H1 (cell line): Measurements from ENCODE around the gene LRTM2. TPM values are rescaled to one million over a fixed set of nuclear protein-coding genes. Genes with fewer than 3 reads are reported as not detected.
A peak's percentile ranks its signal among the peaks of the same experiment; 100 is the strongest.

Experiments used
- CTCF ChIA-PET: fragments of 300-600 bp; sonication (Branson Sonifier 250); formaldehyde crosslinking; loops from one replicate; lab custom pipeline; 2021; ENCODE audit not compliant: partially characterized antibody; lab: Charles Lee
- POLR2A ChIA-PET: fragments of 300-600 bp; sonication (Branson Sonifier 250); formaldehyde crosslinking; loops from one replicate; lab custom pipeline; 2021; ENCODE audit warnings: inconsistent platforms; ENCODE audit not compliant: partially characterized antibody; lab: Charles Lee
- DNase-seq, 2 experiments: peaks; one replicate each; pipeline versions ENCODE4 v3.0.0 to v3.0.0-alpha.2; 2010 to 2022; ENCODE audit warnings: low spot score in 2 of 2, low read depth in 1 of 2, mixed read lengths in 1 of 2
- FAIRE-seq: peaks from 2 replicates; lab custom pipeline; 2011; peaks lifted over from hg19 to GRCh38; lab: Jason Lieb, UNC
- H2AFZ ChIP-seq: 2 replicates; pipeline ENCODE4 v1.8.1; 2012; ENCODE audit warnings: low read length, inconsistent platforms
- H2AK5ac ChIP-seq: 2 replicates; pipeline ENCODE4 v1.6.1; 2013; ENCODE audit warnings: low read depth, low read length
- H2BK120ac ChIP-seq: replicated peaks from 2 replicates; pipeline ENCODE3; 2013; ENCODE audit warnings: low read depth, low read length, inconsistent platforms
- H2BK12ac ChIP-seq: 2 replicates; pipeline ENCODE4 v1.6.1; 2013; ENCODE audit warnings: low read depth, low read length
- H2BK15ac ChIP-seq: 2 replicates; pipeline ENCODE4 v1.6.1; 2013; ENCODE audit warnings: low read length
- H2BK20ac ChIP-seq: 2 replicates; pipeline ENCODE4 v1.6.1; 2013; ENCODE audit warnings: low read length
- H2BK5ac ChIP-seq: 2 replicates; pipeline ENCODE4 v1.6.1; 2013; ENCODE audit warnings: low read depth, low read length
- H3K14ac ChIP-seq: 2 replicates; pipeline ENCODE4 v1.6.1; 2013; ENCODE audit warnings: inconsistent platforms; ENCODE audit not compliant: insufficient read length
- H3K18ac ChIP-seq: 2 replicates; pipeline ENCODE4 v1.6.1; 2013; ENCODE audit warnings: low read length; ENCODE audit errors: extremely low read depth
- H3K23ac ChIP-seq: 2 replicates; pipeline ENCODE4 v1.6.1; 2013; ENCODE audit warnings: inconsistent platforms; ENCODE audit not compliant: insufficient read length
- H3K23me2 ChIP-seq: 2 replicates; pipeline ENCODE4 v1.6.1; 2013; ENCODE audit warnings: low read depth, low read length
- H3K27ac ChIP-seq: 2 replicates; pipeline ENCODE4 v1.6.1; 2011; ENCODE audit warnings: low read depth, low read length, inconsistent platforms
- H3K27me3 ChIP-seq, 4 experiments: replicated peaks in 1 of 4; 1 replicate in 1 of 4; 2 replicates in 3 of 4; pipeline versions ENCODE4 v1.6.1 to v1.8.1; 2011 to 2013; ENCODE audit warnings: low read length in 3 of 4, mild to moderate bottlenecking in 3 of 4, inconsistent platforms in 2 of 4, mixed read lengths in 2 of 4, moderate library complexity in 1 of 4; ENCODE audit not compliant: control insufficient read depth in 3 of 4, insufficient read depth in 3 of 4; ENCODE audit errors: extremely low read depth in 1 of 4
- H3K36me3 ChIP-seq, 4 experiments: 2 replicates each; pipeline versions ENCODE4 v1.6.1 to v1.8.1; 2011 to 2013; ENCODE audit warnings: mild to moderate bottlenecking in 4 of 4, low read length in 3 of 4, moderate library complexity in 2 of 4, control low read depth in 1 of 4, inconsistent platforms in 1 of 4; ENCODE audit not compliant: insufficient read depth in 4 of 4, control insufficient read depth in 2 of 4
- H3K4ac ChIP-seq: replicated peaks from 2 replicates; pipeline ENCODE3; 2013; ENCODE audit warnings: low read length, low read depth, mixed read lengths, inconsistent platforms; ENCODE audit not compliant: insufficient read length
- H3K4me1 ChIP-seq, 4 experiments: replicated peaks in 1 of 4; 1 replicate in 1 of 4; 2 replicates in 3 of 4; pipeline versions ENCODE4 v1.6.1 to v1.8.1; 2011 to 2013; ENCODE audit warnings: low read length in 3 of 4, inconsistent platforms in 2 of 4, mixed read lengths in 1 of 4; ENCODE audit not compliant: insufficient read depth in 4 of 4, control insufficient read depth in 3 of 4
- H3K4me2 ChIP-seq, 2 experiments: 2 replicates each; pipeline versions ENCODE4 v1.6.1 to v1.8.1; 2011 to 2013; ENCODE audit warnings: low read depth in 2 of 2, low read length in 2 of 2, control low read depth in 1 of 2, inconsistent platforms in 1 of 2, mild to moderate bottlenecking in 1 of 2; ENCODE audit not compliant: insufficient read depth in 1 of 2
- H3K4me3 ChIP-seq, 4 experiments: fragments of 200-600, 300-600 bp in 1 of 4; sonication (generic), shearing (Covaris generic), sonication (Bioruptor Twin) in 1 of 4; 2 replicates each; pipeline versions ENCODE4 v1.5.1 to v1.8.1; 2011 to 2016; ENCODE audit warnings: low read length in 4 of 4, low read depth in 3 of 4, control low read depth in 2 of 4, inconsistent platforms in 2 of 4, mild to moderate bottlenecking in 2 of 4, mixed read lengths in 1 of 4, moderate library complexity in 1 of 4; ENCODE audit not compliant: insufficient read depth in 2 of 4; ENCODE audit errors: extremely low read depth in 1 of 4
- H3K56ac ChIP-seq: replicated peaks from 2 replicates; pipeline ENCODE3; 2013; ENCODE audit warnings: low read depth, mild to moderate bottlenecking, mixed read lengths, low read length, inconsistent platforms; ENCODE audit not compliant: insufficient read length
- H3K79me1 ChIP-seq: 2 replicates; pipeline ENCODE4 v1.6.1; 2013; ENCODE audit warnings: low read depth, low read length, control low read depth
- H3K79me2 ChIP-seq, 2 experiments: 2 replicates each; pipeline versions ENCODE4 v1.6.1 to v1.8.1; 2012 to 2013; ENCODE audit warnings: low read length in 2 of 2, mild to moderate bottlenecking in 2 of 2, inconsistent platforms in 1 of 2; ENCODE audit not compliant: insufficient read depth in 2 of 2, control insufficient read depth in 1 of 2
- H3K9ac ChIP-seq, 4 experiments: replicated peaks in 1 of 4; 1 replicate in 1 of 4; 2 replicates in 3 of 4; pipeline versions ENCODE4 v1.6.1 to v1.8.1; 2011 to 2013; ENCODE audit warnings: low read depth in 3 of 4, low read length in 3 of 4, control low read depth in 2 of 4, mild to moderate bottlenecking in 2 of 4, moderate library complexity in 2 of 4, inconsistent platforms in 1 of 4; ENCODE audit errors: extremely low read depth in 1 of 4
- H3K9me3 ChIP-seq, 2 experiments: 2 replicates each; pipeline versions ENCODE4 v1.6.1 to v1.8.1; 2012 to 2013; ENCODE audit warnings: mild to moderate bottlenecking in 2 of 2, moderate library complexity in 2 of 2, control low read depth in 1 of 2, inconsistent platforms in 1 of 2, low read depth in 1 of 2, low read length in 1 of 2, mixed read lengths in 1 of 2; ENCODE audit not compliant: insufficient read depth in 2 of 2
- H4K20me1 ChIP-seq, 2 experiments: replicated peaks in 1 of 2; 2 replicates each; pipeline versions ENCODE3 to v1.8.1; 2011 to 2013; ENCODE audit warnings: inconsistent platforms in 2 of 2, low read length in 2 of 2, mild to moderate bottlenecking in 1 of 2; ENCODE audit not compliant: insufficient read depth in 2 of 2, control insufficient read depth in 1 of 2
- H4K5ac ChIP-seq: 2 replicates; pipeline ENCODE4 v1.6.1; 2013; ENCODE audit warnings: low read length, low read depth, mixed read lengths, inconsistent platforms; ENCODE audit not compliant: insufficient read length
- H4K8ac ChIP-seq: 2 replicates; pipeline ENCODE4 v1.8.0; 2013; ENCODE audit warnings: mild to moderate bottlenecking, moderate library complexity, low read length, inconsistent platforms; ENCODE audit not compliant: insufficient read depth; ENCODE audit errors: extremely low read depth
- H4K91ac ChIP-seq: replicated peaks from 2 replicates; pipeline ENCODE3; 2013; ENCODE audit warnings: low read length, mixed read lengths, inconsistent platforms; ENCODE audit not compliant: insufficient read length
- BACH1 ChIP-seq: IDR thresholded peaks from 2 replicates; pipeline ENCODE4 v1.6.1; 2012; ENCODE audit warnings: low read length, improper control_type of control experiment
- EZH2 ChIP-seq: fragments of 200-600 bp; sonication (generic); IDR thresholded peaks from 2 replicates; pipeline ENCODE4 v1.7.1; 2012; ENCODE audit warnings: low read depth, mild to moderate bottlenecking, moderate library complexity, low read length, inconsistent platforms; ENCODE audit not compliant: severe bottlenecking
- KDM1A ChIP-seq: fragments of 200-600, 300-600 bp; sonication (generic); IDR thresholded peaks from 2 replicates; pipeline ENCODE4 v1.7.1; 2016; ENCODE audit warnings: mild to moderate bottlenecking, low read length, borderline replicate concordance
- SRF ChIP-seq: IDR thresholded peaks from 2 replicates; pipeline ENCODE4 v1.6.1; 2011; ENCODE audit warnings: mild to moderate bottlenecking, low read depth, low read length, moderate library complexity
- TEAD4 ChIP-seq: IDR thresholded peaks from 2 replicates; pipeline ENCODE4 v1.6.1; 2012; ENCODE audit warnings: low read depth, low read length, inconsistent platforms, mixed read lengths
- WGBS, 2 experiments: shearing (Covaris generic) in 1 of 2; methylation state at CpG; one replicate each; pipeline versions ENCODE4 v1.1.6 to v1.1.7; 2013 to 2015; ENCODE audit warnings: low lambda C conversion rate in 2 of 2, mixed read lengths in 2 of 2, inconsistent platforms in 1 of 2, low coverage in 1 of 2, missing lambda C conversion rate in 1 of 2; ENCODE audit not compliant: insufficient replicate concordance in 2 of 2, insufficient coverage in 1 of 2, insufficient read length in 1 of 2; ENCODE audit errors: extremely low coverage in 1 of 2, missing lambda C conversion rate in 1 of 2; 5-methylcytosine and 5-hydroxymethylcytosine counted together
- polyA plus RNA-seq, 7 experiments: library from polyadenylated mRNA; depleted of rRNA in 3 of 7; stranded (reverse) in 5 of 7; unstranded in 2 of 7; fragments of >200 nt in 5 of 7; fragments of 200-250 nt in 2 of 7; gene quantifications; 1 replicate in 5 of 7; 2 replicates in 1 of 7; 4 replicates in 1 of 7; pipeline versions ENCODE4 v1.2.1 to v1.2.3, GENCODE V29; 2011 to 2013; ENCODE audit warnings: missing spikeins in 2 of 7, mixed read lengths in 2 of 7
- total RNA-seq: library from RNA; stranded (reverse); fragmentation: NEBNext Ultra II Directional; extraction: Animal tissue kit (Norgen Biotek cat#: 25700); gene quantifications from 2 replicates; pipeline ENCODE4 v1.2.1, GENCODE V29; 2021
- TF ChIP-seq, protein P1 (sequence below): IDR thresholded peaks from 2 replicates; pipeline ENCODE4 v1.6.1; 2012; ENCODE audit warnings: inconsistent platforms

The LRTM2 gene
- total and polyA plus RNA-seq, 2 of the 8 experiments (the other 6 are each of a cell fraction or from before 2014, with no cell fraction given) = 0.06 TPM; not detected in 1

DNA sequence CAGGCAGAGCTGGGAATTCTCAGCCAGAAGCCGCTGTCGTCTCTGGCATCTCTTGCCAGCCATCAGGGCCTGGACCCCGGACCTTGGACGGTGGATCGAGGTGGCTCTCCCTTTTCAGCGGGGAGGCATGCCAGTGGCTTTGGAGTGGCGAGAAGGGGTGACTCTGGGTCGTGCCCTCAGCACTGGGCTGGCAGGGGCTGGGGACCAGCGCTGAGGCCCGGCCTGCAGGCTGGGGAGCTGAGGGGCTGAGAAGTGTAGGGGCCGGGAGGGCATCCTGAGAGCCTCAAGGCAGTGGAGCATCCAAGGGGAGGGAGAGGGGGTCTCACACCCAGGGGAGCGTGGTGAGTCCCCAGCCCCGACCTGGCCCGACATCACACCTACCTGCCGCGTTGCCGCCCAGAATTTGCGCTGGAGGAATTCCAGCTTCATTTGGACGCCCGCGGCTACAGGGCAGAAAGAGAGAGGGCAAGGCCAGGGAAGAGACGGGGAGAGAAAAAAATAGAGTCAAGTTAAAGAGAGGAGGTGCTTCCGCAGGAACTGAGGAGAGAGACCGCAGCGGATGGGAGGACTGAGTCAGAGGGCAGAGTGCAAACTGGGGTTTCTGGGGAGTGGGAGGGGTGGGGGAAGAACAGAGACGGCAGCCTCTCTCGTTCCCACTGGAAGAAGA lies 9.0 kb upstream of the LRTM2 start:
- peaks cover 0 to 2% of the 10 kb centered on the region in 2 experiments for H4K20me1 ChIP-seq
- H3K23ac ChIP-seq = no peak overlapping the region
- H3K4me2 ChIP-seq = no peak overlapping the region
- H3K36me3 ChIP-seq = no peaks in the 10 kb centered on the region
- H3K9me3 ChIP-seq = no peaks in the 10 kb centered on the region
- no peak overlapping the region for H2BK20ac ChIP-seq
- DNase-seq = no peak
- no peak overlapping the region for H4K5ac ChIP-seq
- H3K27me3 ChIP-seq = no peaks in the 10 kb centered on the region
- peak overlapping the region; percentile 80; the same call in 1 of the 2 replicates for H4K8ac ChIP-seq
- 90% methylated on average over 17 of the region's 27 CpGs; no CpG with 5 or more reads in 1 of the 2 experiments for WGBS, 2 experiments
- no peak overlapping the region for H2BK5ac ChIP-seq
- no peaks in the 10 kb centered on the region; the same call in 1 of the 2 replicates for H3K23me2 ChIP-seq
- no peaks in the 10 kb centered on the region for H3K79me2 ChIP-seq
- no peak for FAIRE-seq
- H3K18ac ChIP-seq = no peak overlapping the region
- no peak overlapping the region for H2AK5ac ChIP-seq
- no peak overlapping the region for H3K14ac ChIP-seq
- no peak for TF ChIP-seq EZH2
- TF ChIP-seq BACH1 = no peak
- TF ChIP-seq KDM1A = no peak
- TF ChIP-seq, protein P1, sequence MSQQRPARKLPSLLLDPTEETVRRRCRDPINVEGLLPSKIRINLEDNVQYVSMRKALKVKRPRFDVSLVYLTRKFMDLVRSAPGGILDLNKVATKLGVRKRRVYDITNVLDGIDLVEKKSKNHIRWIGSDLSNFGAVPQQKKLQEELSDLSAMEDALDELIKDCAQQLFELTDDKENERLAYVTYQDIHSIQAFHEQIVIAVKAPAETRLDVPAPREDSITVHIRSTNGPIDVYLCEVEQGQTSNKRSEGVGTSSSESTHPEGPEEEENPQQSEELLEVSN = 0 out of 2 replicates have a peak, but pooled peaks have one; percentile 14
- no peak for TF ChIP-seq TEAD4
- no peak for TF ChIP-seq SRF
- CTCF ChIA-PET = interaction anchor here (1.4 to 1.7 kb wide), 2 partner anchors 12 to 129 kb away, joined by 4 to 5 read pairs; no protein-coding TSS in a partner anchor
- H4K91ac ChIP-seq = no peak overlapping the region
- POLR2A ChIA-PET = no interaction called here
- no peak overlapping the region for H3K4ac ChIP-seq
- no peak overlapping the region for H3K9ac ChIP-seq
- no peak overlapping the region for H2BK120ac ChIP-seq
- H3K79me1 ChIP-seq = no peaks in the 10 kb centered on the region
- no peak overlapping the region for H3K4me3 ChIP-seq
- H2BK15ac ChIP-seq = no peak overlapping the region
- peaks cover 0 to 2% (median 0%) of the 10 kb centered on the region in 4 experiments; a peak in 1 of 7 replicates for H3K4me1 ChIP-seq
- H3K56ac ChIP-seq = no peak overlapping the region
- no peak overlapping the region for H2BK12ac ChIP-seq
- no peak overlapping the region for H3K27ac ChIP-seq
- no peak overlapping the region for H2AFZ ChIP-seq
